Activated naive CD4-positive, alpha-beta T cell (primary cell): ENCODE measurements around the gene DTX3.
A peak's percentile ranks its signal among the peaks of the same experiment; 100 is the strongest.

ENCODE experiments used
- DNase-seq, 4 experiments: peaks; one replicate each; lab custom pipeline; 2025; lab: John Stamatoyannopoulos, UW

DTX3 gene

DNA sequence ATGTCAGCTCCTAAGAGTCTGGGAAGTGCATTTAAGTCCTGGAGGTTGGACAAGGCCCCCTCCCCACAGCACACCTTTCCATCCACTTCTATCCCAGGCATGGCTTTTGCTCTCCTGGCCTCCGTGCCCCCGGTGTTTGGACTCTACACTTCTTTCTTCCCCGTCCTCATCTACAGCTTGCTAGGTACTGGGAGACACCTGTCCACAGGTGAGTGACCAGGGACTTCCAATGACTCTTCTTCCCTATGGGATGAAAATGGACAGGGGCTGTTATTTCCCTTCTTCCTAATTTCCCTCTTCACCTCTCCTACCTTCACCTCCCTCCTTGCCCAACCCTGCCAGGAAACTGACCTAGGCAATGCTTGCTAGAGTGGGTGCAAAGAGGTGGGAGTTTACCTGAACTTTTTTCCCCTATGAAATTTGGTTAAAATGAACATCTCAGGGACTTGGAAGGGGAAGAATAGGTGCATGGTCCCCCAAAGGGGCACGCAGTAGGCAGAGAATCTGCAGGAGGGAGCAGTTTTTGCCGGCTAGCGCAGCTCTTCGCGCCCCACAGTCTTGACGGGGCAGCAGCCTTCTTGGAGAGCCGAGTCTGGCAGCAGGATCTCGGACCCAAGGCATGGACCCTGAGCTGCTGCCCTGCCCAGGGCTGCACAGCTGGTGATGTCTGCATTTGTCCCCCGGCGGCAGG is 15.8 kb downstream of the DTX3 start:
- no peak for DNase-seq

DNA sequence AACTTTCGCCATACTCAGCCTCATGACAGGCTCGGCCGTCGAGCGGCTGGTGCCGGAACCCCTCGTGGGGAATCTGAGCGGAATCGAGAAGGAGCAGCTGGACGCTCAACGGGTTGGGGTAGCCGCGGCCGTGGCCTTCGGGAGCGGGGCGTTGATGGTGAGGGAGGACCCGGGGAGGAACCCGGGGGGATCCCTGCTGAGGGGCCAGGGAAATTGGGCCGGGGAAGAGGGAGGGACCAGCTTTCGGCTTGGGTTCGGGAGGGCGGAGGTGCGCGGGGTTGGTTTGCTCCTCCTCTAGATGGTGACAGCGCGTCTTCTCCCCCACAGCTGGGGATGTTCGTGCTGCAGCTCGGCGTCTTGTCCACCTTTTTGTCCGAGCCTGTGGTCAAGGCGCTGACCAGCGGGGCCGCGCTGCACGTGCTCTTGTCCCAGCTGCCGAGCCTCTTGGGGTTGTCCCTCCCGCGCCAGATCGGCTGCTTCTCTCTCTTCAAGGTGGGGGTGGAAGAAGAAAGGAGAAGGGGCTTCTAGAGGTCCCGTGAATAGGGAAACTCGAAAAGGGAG is 16.4 kb downstream of the DTX3 start:
- DNase-seq = no peak

DNA sequence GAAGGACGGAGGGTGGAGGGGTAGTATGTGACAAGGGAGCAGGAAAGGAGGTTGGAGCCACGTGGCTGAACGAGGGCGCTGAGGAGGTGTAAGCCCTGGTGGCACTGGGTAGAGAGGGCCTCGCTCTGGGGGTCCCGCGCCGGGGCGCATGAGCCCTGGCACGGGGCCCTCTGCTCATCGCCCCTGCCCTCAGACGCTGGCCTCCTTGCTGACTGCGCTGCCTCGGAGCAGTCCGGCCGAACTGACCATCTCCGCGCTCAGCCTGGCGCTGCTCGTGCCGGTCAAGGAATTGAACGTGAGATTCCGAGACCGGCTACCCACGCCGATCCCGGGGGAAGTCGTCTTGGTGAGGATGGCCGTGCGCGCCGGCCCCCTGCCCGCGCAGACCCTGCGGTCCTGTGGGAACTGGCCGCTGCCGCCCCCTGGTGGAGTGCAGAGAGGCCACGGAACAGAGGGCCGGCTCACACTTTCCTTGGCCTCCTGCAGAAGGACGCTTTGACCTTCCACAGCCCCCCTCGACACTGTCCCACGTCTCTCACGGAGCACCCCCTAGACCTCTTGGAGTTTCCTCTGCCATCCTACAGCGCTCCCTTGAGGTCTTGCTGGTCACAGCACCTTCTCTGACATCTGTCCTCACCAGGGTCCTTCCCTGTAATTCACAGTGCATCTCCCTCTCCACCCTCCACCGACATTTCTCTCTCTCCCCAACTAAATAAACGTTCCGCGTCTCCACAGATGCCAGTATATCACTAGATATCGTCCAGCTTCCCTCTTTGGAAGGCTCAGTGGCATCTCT is 17.1 kb downstream of the DTX3 start:
- peak in 3 of 4 experiments; percentile 26 to 57 (median 32) for DNase-seq

DNA sequence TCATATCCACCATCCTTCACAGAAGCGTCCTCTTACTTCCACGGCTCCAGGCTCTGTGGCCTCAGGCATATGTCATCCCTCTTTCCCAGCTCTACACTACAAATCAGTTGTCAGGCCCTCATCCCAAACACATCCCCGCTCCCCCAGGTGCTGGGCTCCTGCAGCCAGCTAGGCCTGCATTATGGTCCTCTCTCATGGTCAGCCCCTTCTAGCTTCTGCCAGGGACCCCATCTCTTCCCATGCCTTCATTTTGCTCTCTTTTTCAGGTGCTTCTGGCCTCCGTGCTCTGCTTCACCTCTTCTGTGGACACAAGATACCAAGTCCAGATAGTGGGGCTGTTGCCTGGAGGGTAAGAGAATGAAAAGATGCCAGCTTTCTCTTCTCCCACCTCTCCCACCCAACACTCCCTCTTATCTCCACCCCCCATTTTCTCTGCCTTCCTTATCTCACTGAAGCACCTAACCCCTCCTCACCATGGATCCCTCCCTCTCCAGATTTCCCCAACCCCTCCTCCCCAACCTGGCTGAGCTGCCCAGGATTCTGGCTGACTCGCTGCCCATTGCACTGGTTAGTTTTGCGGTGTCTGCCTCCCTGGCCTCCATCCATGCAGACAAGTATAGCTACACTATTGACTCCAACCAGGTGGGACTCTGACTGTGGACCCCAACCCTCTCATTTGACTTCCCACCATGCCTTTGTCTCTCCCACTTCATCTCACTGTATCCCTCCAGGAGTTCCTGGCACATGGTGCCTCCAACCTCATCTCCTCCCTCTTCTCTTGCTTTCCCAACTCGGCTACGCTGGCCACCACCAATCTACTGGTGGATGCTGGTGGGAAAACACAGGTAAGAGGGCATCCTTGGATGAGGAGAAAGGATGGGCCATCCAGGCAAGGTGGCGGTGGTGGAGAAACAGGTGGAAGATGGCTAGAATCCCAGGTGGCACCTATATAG is 17.9 kb downstream of the DTX3 start:
- no peak for DNase-seq

GRCh38 chr12:57623385-57623784 is 18.8 kb downstream of the DTX3 start:
- no peak for DNase-seq

- no peak for DNase-seq
Measured at GRCh38 chr12:57623811-57624390, 19.3 kb downstream of the DTX3 start.

DNA sequence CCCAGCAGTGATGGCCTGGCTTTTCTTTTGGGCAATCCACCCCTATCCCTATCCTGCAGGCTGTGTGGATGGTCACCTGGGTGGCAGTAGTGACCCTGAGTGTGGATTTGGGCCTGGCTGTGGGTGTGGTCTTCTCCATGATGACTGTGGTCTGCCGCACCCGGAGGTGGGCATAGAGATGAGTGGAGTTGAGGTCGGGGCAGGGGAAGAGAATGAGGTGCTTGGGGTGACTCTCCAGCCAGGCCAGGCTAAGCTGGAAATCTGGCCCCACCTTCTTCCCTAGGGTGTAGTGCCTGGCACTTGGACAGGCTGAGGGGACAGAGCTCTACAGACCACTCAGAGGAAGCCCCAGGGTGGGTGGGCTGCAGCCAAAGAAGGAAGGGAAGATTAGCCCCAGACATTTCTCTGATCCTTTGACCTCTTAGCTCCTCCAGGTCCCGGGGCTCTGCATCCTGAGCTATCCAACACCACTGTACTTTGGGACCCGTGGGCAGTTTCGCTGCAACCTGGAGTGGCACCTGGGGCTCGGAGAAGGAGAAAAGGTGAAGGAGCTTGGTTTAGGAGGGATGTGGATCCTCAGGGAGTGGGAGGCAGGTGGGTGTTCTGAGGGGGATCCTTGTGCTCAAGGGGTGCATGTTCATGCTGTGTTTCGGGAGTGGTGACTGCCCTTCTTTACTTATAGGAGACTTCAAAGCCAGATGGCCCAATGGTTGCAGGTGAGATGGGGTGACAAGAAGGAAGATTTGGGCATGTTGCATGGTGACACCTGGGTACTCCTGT is 20.0 kb downstream of the DTX3 start:
- DNase-seq = no peak

DNA sequence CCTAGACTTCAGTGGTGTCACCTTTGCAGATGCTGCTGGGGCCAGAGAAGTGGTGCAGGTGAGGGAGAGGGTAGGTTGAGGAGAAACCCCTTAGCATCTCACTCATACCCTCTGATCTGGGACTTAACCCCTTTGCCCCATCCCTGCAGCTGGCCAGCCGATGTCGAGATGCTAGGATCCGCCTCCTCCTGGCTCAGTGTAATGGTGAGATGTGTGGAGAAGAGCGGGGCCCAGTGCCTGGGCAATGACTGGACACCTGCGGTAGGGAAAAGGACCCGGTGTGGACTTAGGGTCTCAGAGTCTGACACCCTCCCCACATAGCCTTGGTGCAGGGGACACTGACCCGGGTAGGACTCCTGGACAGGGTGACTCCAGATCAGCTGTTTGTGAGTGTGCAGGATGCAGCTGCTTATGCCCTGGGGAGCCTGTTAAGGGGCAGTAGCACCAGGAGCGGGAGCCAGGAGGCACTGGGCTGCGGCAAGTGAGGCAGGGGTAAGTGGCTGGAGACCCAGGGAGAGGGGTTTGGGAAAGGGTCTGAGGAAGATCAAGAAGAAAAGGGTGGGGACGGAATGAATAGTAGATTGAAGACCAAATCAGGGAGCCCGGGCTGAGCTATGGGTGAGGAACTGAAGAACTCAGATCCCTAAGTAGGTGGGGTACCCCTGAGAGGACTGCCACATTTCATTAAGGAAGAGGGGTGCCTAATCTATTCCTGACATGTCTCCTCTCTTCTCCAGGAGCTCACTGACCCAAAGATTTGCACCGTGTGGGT is 20.8 kb downstream of the DTX3 start:
- DNase-seq = no peak

GRCh38 chr12:57626111-57626920 is 21.7 kb downstream of the DTX3 start:
- DNase-seq = no peak

- no peak for DNase-seq
Measured at GRCh38 chr12:57626921-57627445, 22.4 kb downstream of the DTX3 start.

- DNase-seq = no peak
Measured at GRCh38 chr12:57627501-57628279, 23.1 kb downstream of the DTX3 start.

DNA sequence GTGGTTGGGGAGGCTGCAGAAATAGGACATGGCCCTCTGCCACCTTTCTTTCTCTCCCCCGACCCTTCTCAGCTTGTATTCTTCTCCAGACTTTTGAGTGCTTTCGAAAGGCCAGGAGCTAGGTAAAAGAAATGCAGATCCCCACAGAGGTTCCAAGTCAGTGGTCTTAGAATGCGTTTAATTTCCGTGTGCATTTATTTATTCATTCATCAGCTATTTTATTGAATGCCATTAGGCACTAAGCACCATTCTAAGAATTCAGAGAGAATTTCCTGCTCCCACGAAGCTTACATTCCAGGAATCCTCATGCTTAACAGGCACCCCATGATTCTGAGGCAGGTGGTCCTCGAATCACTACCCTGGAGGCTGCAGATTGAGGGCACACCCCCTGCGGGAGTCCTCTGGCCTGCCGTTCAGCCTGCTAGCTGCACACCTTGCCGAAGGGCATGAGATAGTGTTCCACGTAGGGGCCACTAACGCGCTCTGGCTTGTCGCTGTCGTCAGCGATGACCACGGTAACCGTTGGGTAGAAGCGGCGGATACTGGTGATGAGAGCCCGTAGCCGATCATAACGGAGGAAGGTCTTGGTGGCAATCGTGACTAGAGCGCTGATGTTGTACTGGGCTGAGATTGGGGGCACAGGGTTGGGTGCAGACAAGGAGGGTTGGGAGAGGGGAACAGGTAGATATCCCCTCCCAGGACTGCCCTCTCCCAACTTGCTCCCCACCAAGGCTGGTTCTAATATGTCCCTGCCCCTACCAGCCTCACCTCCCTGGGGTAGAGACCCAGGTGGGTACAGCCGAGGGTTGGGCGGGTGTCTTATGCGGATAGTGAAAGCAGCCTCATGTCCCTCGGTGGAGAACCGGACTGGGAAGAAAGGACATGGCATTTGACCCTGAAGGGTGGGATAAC is 23.9 kb downstream of the DTX3 start:
- DNase-seq = no peak

DNA sequence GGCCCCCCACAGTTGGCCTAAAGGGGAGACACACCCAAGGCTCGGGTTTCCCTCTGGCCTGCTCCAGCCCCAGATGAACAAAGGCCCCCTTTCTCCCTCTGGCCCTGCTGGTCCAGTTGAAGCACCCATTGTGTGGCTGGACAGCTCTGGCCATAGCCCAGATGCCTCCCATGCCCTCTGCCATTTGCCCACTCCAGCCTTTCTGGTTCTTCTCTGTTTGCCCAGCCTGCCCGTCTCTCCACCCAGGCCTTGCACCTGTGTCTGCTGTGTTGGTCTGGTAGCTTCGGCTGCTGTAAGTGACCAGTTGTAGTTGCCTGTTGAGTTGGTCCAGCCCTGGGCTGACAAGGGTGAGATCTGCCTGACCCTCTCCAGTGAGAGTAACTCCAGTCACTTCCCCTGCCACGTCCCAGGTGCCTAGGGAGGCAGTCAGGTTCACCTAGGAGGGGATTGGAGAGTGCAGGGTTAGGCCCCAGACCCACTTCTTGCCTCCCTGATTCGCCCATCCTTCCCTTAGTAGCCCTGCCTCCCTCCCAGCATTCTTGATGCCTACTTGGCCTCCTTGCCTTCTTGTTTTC is 25.4 kb downstream of the DTX3 start:
- DNase-seq = no peak

DNA sequence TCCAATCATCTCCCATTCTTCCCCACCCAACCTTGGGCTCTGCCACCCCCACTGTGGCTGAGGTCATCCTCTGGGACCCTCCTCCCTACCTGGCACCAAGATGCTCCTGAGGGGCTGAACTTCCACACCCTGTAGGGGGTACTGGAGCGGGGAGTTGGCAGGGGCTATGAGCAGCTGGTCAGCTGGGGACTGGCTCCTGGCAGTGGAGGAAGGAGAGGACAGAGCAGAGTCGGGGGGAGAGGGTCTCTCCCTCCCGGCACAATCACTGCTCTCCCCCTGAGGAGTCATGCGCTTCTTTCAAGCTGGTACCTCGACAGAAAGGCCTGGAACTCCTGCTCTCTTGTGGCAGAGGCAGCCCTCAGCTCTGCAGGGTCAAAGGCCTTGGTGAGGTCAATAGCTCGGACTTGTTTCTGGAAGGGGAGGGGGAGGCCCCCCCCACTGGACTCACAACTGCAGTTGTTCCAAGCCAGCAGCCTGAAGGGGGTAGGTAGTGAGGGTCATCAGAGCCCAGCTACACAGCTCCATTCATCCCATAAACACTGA is 26.3 kb downstream of the DTX3 start:
- DNase-seq = no peak

GRCh38 chr12:57631566-57632072 is 27.0 kb downstream of the DTX3 start:
- no peak for DNase-seq
